Activated CD8-positive, alpha-beta memory T cell treated with anti-CD3 and anti-CD28 coated beads for 36 hours (primary cell): Measurements from ENCODE around the gene AGRP. TPM values are rescaled to one million over a fixed set of nuclear protein-coding genes. Genes with fewer than 3 reads are reported as not detected.

Experiments used
- CTCF ChIA-PET: fragments of 350-600 bp; sonication (Branson Sonifier 250); formaldehyde crosslinking; loops from one replicate; lab custom pipeline; 2021; ENCODE audit warnings: antibody characterized with exemption; lab: Charles Lee
- POLR2A ChIA-PET: fragments of 350-600 bp; sonication (Branson Sonifier 250); formaldehyde crosslinking; loops from one replicate; lab custom pipeline; 2021; ENCODE audit warnings: antibody characterized with exemption; lab: Charles Lee
- total RNA-seq, 2 experiments: library from RNA; stranded (reverse); gene quantifications; one replicate each; pipeline ENCODE4 v1.2.3, GENCODE V29; 2021

The AGRP gene
- total RNA-seq, 2 experiments from 2014 or later = 0.25 TPM; not detected in 1

GRCh38 chr16:67477960-67478554 lies 5.3 kb downstream of the AGRP start:
- ChIA-PET POLR2A (no interaction called here), CTCF (interaction anchor here (0.6 to 1.0 kb wide), 3 partner anchors 10 to 207 kb away, joined by 3 to 4 read pairs (median 4); no protein-coding TSS in a partner anchor)

DNA sequence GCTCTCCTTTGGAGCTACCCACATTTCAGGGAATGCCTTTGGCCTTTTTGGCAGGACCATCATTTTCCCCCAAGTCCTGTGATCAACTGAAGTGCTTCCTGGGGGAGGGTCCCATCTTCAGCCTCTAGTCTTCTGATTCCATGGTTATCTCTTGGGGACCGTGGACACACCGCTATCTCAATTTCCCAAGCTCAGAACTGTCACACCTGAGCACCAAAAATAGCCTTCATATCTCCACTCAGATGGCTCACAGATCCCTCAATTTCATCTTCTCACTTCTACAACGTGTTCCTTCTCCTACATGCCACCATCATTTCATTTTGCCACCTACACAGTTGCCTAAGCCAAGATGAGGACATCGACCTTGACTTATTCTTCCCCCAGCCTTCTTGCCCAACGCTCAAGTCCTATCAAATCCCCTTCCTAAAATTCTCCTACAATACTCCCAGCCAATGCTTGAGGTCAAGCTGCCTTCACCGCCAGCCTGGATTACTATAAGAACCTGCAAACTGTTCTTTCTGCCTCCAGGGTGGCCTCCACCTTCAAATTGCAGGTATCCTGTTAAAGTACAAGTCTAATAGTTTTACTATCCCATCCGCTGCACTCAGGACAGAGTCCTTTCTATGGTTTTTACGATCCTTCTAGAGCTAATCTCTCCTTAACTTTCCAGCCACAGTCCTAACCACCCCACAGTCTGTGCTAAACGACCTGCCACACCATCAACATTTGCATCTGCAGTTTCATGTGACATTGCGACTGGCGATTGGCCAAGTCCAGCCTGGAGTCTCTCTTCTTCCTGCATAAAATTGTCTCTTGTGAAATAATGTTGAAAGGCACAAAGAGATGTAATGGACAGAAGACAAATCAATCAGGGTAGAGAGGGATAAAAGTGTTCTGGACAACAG lies 8.5 kb downstream of the AGRP start:
- ChIA-PET CTCF (interaction anchor here (0.6 to 1.4 kb wide), 7 partner anchors 9 to 216 kb away, joined by 3 to 5 read pairs (median 3); no protein-coding TSS in a partner anchor), POLR2A (no interaction called here)

GRCh38 chr16:67471758-67472384 lies 11.5 kb downstream of the AGRP start:
- ChIA-PET CTCF (no interaction called here), POLR2A (interaction anchor here (0.7 kb wide), 1 partner anchor 8 kb away, joined by 3 read pairs; no protein-coding TSS in a partner anchor)

GRCh38 chr16:67470359-67470758 lies 13.0 kb downstream of the AGRP start:
- ChIA-PET POLR2A (no interaction called here), CTCF (interaction anchor here (0.7 kb wide), 2 partner anchors 9 to 222 kb away, joined by 3 read pairs; partner anchors contain the start of gene SLC9A5)

DNA sequence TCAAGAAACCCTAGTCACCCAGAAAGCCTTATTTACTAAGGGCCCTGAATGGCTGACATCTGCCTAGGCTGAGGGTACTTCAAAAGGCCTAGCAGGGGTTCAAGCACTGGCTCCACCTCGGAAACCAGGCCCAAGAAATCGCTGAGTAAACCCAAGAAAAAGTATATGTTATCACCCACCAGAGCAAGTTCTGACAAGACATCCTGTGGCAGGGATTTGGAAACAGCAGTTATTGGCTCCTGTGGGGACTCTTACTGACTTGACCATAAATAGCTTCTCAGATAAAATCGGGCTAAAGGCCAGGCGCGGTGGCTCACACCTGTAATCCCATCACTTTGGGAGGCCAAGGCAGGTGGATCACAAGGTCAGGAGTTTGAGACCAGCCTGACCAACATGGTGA lies 14.6 kb downstream of the AGRP start:
- CTCF ChIA-PET = interaction anchor here (1.0 to 2.6 kb wide), 4 partner anchors 9 to 41 kb away, joined by 3 to 9 read pairs (median 6); partner anchors contain the start of gene ATP6V0D1
- POLR2A ChIA-PET = no interaction called here

DNA sequence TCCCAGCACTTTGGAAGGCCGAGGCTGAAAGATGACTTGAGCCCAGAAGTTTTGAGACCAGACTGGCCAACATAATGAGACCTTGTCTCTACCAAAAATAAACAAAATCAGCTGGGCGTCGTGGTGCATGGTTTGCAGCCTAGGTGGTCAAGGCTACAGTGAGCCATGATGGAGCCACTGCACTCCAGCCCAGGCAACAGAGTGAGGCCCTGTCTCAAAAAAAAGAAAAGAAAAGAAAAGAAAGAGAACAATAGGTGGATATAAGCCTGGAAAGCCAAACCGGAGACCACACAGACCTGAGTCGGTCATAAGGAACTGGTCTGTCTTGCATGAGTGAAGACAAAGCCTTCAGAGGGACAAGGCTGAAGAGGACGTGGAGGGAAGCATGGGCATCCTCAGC lies 16.8 kb downstream of the AGRP start:
- CTCF ChIA-PET = interaction anchor here (1.3 to 2.1 kb wide), 5 partner anchors 17 to 67 kb away, joined by 4 to 17 read pairs (median 4); no protein-coding TSS in a partner anchor
- POLR2A ChIA-PET = no interaction called here

GRCh38 chr16:67464565-67464964 lies 18.8 kb downstream of the AGRP start:
- CTCF ChIA-PET = interaction anchor here (0.7 to 2.2 kb wide), 5 partner anchors 17 to 57 kb away, joined by 3 to 8 read pairs (median 4); partner anchors contain the start of gene ATP6V0D1
- POLR2A ChIA-PET = no interaction called here

DNA sequence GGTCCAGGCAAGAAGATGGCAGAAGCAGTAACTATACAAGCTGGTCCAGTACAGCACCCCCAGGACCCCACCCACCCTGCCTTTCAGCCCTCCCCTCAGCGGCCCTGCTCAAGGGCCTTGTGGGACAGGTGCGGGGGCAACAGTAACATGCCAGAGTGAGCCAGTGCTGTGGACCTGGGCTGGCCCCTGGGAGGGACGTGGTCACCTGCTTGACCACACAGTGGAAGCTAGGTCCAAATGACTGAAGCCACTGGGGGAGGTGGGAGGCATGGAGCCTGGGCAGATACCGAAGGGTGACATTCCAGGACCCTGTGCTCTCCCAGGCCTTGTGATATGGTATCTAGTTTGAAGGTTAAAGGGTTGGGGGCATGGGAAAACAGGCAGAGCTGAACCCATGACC lies 19.7 kb downstream of the AGRP start:
- CTCF ChIA-PET = interaction anchor here (0.7 to 2.2 kb wide), 4 partner anchors 16 to 36 kb away, joined by 3 to 8 read pairs (median 4); partner anchors contain the start of gene ATP6V0D1
- POLR2A ChIA-PET = interaction anchor here (0.6 kb wide), 1 partner anchor 8 kb away, joined by 3 read pairs; no protein-coding TSS in a partner anchor

DNA sequence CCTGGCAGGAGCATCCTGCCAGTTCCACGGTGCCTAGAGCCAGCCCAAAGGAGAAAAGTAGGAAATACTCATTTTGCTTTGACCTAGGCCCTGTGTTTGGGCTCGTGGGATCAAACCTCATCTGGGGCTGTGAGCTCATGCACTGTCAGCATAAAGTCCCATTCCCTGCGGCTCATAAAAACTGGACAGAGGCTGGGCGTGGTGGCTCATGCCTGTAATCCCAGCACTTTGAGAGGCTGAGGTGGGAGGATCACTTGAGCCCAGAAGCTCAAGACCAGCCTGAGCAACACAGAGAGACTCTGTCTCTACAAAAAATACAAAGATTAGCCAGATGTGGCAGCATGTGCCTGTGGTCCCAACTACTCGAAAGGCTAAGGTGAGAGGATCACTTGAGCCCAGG lies 20.3 kb downstream of the AGRP start:
- CTCF ChIA-PET = interaction anchor here (1.4 to 2.2 kb wide), 2 partner anchors 16 to 35 kb away, joined by 4 to 8 read pairs; no protein-coding TSS in a partner anchor
- POLR2A ChIA-PET = no interaction called here

- CTCF ChIA-PET = interaction anchor here (0.8 to 1.3 kb wide), 3 partner anchors 12 to 46 kb away, joined by 3 to 5 read pairs (median 3); partner anchors contain the start of gene ZDHHC1
- POLR2A ChIA-PET = no interaction called here
These were observed 21.1 kb downstream of the AGRP start for GRCh38 chr16:67462279-67462655.

DNA sequence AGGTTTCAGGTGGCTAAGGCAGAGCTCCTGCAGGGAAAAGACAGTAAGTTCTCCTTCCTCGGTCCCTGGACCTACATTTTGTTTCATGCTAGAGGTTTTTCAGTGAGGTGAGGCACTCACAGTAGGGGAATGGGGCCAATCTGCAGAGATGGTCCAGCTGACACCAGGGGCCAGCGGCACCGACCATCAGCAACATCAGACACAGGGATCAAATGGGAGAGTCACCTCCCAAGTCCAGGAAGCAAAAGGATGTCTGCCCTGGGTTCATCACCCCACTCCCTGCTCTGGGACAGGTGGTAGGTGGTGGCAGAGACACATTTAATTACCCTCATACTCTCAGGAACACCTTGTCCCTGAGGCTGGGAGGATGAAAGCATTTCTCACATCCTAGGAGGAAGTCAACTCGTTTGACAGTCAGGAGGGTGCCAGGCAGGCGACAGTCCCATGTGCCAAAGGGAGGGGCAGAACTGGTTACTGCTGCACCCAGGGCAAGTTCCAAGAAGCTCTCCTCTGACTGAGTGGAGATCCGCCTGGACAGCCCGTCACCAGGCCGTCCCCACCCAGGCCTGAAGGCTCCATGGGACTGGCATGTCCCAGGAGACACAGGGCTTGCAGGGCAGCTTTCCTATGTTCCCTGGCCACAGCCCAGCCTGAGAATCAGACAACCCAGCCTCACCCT lies 21.6 kb downstream of the AGRP start:
- CTCF ChIA-PET = interaction anchor here (0.7 to 1.3 kb wide), 4 partner anchors 13 to 194 kb away, joined by 3 to 5 read pairs (median 3); partner anchors contain the start of gene ZDHHC1
- POLR2A ChIA-PET = no interaction called here

- ChIA-PET CTCF (interaction anchor here (0.7 to 1.3 kb wide), 2 partner anchors 33 to 193 kb away, joined by 3 to 5 read pairs; no protein-coding TSS in a partner anchor), POLR2A (no interaction called here)
These were observed 22.4 kb downstream of the AGRP start for GRCh38 chr16:67460961-67461360.

GRCh38 chr16:67460168-67460567 lies 23.2 kb downstream of the AGRP start:
- ChIA-PET CTCF (no interaction called here), POLR2A (no interaction called here)

- ChIA-PET POLR2A (no interaction called here), CTCF (no interaction called here)
These were observed 23.5 kb downstream of the AGRP start for GRCh38 chr16:67459861-67460150.

DNA sequence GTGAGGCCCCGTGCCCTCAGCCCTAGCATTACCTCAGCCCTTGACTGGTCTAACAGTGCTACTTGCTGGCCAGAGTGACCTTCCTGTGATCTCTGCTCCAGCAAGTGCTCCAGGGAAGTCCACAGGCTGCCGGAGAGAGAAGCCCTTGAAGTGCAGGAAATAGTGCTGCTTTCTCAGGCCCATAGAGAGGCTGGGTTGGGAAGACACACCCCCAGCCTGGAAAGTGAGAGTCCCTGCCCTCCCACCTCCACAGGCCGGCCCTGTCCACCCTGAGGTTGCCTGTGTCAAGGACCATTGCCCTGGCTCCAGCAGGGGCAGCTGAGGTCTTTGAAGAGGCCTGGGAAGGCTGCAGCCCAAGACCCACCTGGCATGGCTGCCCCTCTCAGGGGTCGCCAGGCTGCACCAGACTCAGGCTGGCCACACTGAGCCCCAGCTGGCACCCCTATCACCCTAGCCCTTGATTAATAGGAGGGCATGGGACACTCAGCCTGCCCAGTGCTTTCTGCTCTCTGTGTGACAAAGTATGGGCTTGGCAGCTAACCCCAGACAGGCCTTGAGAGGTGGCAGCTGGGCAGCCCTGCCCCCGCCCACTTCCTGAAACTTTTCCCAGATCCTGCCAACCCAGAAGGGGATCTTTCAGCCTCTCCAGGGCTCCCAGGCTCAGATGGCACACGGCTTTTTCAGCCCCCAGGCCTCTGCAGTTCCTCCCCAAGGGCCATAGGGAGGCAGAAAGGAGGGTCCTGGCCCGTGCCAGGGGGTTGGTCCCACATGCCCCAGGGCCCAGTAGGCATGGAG lies 24.1 kb downstream of the AGRP start:
- POLR2A ChIA-PET = no interaction called here
- CTCF ChIA-PET = interaction anchor here (2.8 kb wide), 1 partner anchor 12 kb away, joined by 8 read pairs; no protein-coding TSS in a partner anchor

GRCh38 chr16:67458121-67458641 lies 25.2 kb downstream of the AGRP start:
- CTCF ChIA-PET = interaction anchor here (1.1 to 2.8 kb wide), 2 partner anchors 10 to 52 kb away, joined by 3 to 8 read pairs; no protein-coding TSS in a partner anchor
- POLR2A ChIA-PET = no interaction called here

- CTCF ChIA-PET = interaction anchor here (1.1 to 2.8 kb wide), 2 partner anchors 10 to 53 kb away, joined by 3 to 8 read pairs; no protein-coding TSS in a partner anchor
- POLR2A ChIA-PET = no interaction called here
These were observed 25.7 kb downstream of the AGRP start for GRCh38 chr16:67457611-67458010.
